Heart right ventricle (tissue), 16 donors: ENCODE results near the gene PLEKHG3. TPM values are rescaled to one million over a fixed set of nuclear protein-coding genes. Genes with fewer than 3 reads are reported as not detected.

ENCODE experiments used
- ATAC-seq, 8 donors: fragments of 200-7000 bp; cut with Tn5 transposase; one replicate each; pipeline ENCODE4 v1.9.1; 2020; ENCODE audit warnings: mild to moderate bottlenecking in 8 of 8, moderate library complexity in 8 of 8, moderate number of reproducible peaks in 1 of 8
- DNase-seq, 2 donors: peaks; one replicate each; pipeline ENCODE4 v3.0.0-alpha.2; 2020
- H3K27ac ChIP-seq, 10 donors: fragments of 200-600 bp; sonication (generic) in 2 of 10; one replicate each; pipeline versions ENCODE4 v1.5.0 to v1.8.0; 2020 to 2022; ENCODE audit warnings: mild to moderate bottlenecking in 3 of 10
- H3K27me3 ChIP-seq, 7 donors: fragments of 200-600 bp; one replicate each; pipeline ENCODE4 v1.8.0; 2021 to 2022; ENCODE audit warnings: mild to moderate bottlenecking in 2 of 7
- H3K36me3 ChIP-seq, 9 donors: fragments of 200-600 bp; sonication (generic) in 1 of 9; one replicate each; pipeline versions ENCODE4 v1.5.0 to v1.8.0; 2020 to 2022; ENCODE audit warnings: mild to moderate bottlenecking in 2 of 9
- H3K4me1 ChIP-seq, 9 donors: fragments of 200-600 bp; sonication (generic) in 1 of 9; one replicate each; pipeline versions ENCODE4 v1.5.0 to v1.8.0; 2020 to 2022; ENCODE audit warnings: mild to moderate bottlenecking in 4 of 9
- H3K4me3 ChIP-seq, 10 donors: fragments of 200-600 bp; sonication (generic) in 2 of 10; one replicate each; pipeline versions ENCODE4 v1.5.0 to v1.8.0; 2020 to 2022; ENCODE audit warnings: mild to moderate bottlenecking in 7 of 10, moderate library complexity in 2 of 10
- H3K9me3 ChIP-seq, 11 donors: fragments of 200-600 bp in 10 of 11; sonication (generic) in 2 of 11; one replicate each; pipeline versions ENCODE4 v1.5.0 to v1.8.0; 2013 to 2022; ENCODE audit warnings: mild to moderate bottlenecking in 2 of 11, control low read depth in 1 of 11, moderate library complexity in 1 of 11
- WGBS, 2 donors: extraction: QIAGEN DNeasy Blood & Tissue Kit; methylation state at CpG; one replicate each; pipeline ENCODE4 v1.1.7; 2013; ENCODE audit warnings: inconsistent platforms in 1 of 2; 5-methylcytosine and 5-hydroxymethylcytosine counted together
- intact Hi-C, 10 donors: fragments of 100-400 bp; cut with DNase I; formaldehyde crosslinking; loops; one replicate each; pipeline versions ENCODE4 v1.11.1 to v1.14.2; 2022
- microRNA-seq, 2 donors: library from miRNA; unstranded; fragments of <30 nt; microRNA quantifications; one replicate each; pipeline ENCODE4 v1.2.0, GENCODE V29; 2021
- polyA plus RNA-seq, 2 donors: library from polyadenylated mRNA; stranded (reverse); fragments of 200-250 nt; gene quantifications; one replicate each; pipeline ENCODE4 v1.2.3, GENCODE V29; 2013
- total RNA-seq, 10 donors: library from RNA; stranded (reverse); fragmentation: NEBNext Ultra II Directional in 3 of 10; extraction: Animal tissue kit (Norgen Biotek cat#: 25700) in 3 of 10; gene quantifications; one replicate each; pipeline versions ENCODE4 v1.2.1 to v1.2.4, GENCODE V29; 2021 to 2023
- TF ChIP-seq, protein P1 (sequence below), 9 donors: fragments of 200-600 bp; sonication (generic) in 2 of 9; IDR thresholded peaks; one replicate each; pipeline versions ENCODE4 v1.5.0 to v1.8.0; 2021 to 2022; ENCODE audit warnings: antibody characterized with exemption in 9 of 9, mild to moderate bottlenecking in 5 of 9, moderate library complexity in 1 of 9
- donor health status: Arrhythmogenic right ventricular cardiomyopathy.
- donor health status: ischemic (EF 13 %, LVEDD 7.1; RV severe dilation, severe dysfunction).
- donor health status: healthy with polysubstance abuse.
- donor health status: DM: no; HTN: yes; CAD: no.
- donor health status: DM: no; HTN: no; CAD: no.
- donor health status: ischemic (EF 25% LVEDD 6.9; RV normal size, moderate dysfunction).
- donor health status: ischemic (EF 25% LVEDD 5.7; RV mildly dilated, moderate dysfunction).
- donor health status: healthy.
- donor health status: DM: yes; HTN: yes; CAD: no.
- donor health status: Ischemic cardiomyopathy.
- donor health status: ischemic (EF 35%, LVEDD 5.7; RV mildly dilated, moderate dysfunction).
- donor health status: nonischemic (EF 11% LVEDD 7.7; RV severe dilation, severe dysfunction).
- donor health status: DM: yes; HTN: yes; CAD: no.
- donor health status: PGD.
- donor health status: ischemic (EF 29% LVEDD 5.4; RV normal size, mild dysfunction).
- donor health status: nonischemic (EF 23%, LVEDD 6.1; RV moderate dilation, normal function).

Gene PLEKHG3
- total and polyA plus RNA-seq, 12 donors = 5.0 to 25.5 (median 15.4) TPM

DNA sequence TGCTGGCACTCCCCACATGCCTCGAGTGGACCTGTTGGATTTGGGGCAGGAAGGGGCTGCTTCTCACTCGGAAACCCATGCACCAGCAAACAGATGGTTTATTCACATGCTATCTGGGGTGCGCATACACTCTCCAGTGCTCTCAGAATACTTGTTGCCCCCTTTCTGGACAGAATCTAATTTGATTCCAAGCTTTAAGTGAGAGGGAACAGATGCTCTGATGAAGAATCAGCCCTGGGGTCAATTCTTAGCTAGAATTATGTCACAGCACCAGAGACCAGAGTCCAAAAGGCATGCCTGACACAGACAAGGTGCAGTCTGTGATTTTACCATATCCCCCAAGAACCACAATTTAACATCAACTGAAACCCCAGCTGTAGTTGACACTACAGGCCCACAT lies 91.7 kb downstream of the PLEKHG3 start:
- H3K4me1 ChIP-seq = peaks cover 0 to 10% (median 0%) of the 10 kb centered on the region in 9 donors
- WGBS, 2 donors = 74 to 86% methylated on average over 3 of the region's 3 CpGs
- H3K9me3 ChIP-seq = no peaks in the 10 kb centered on the region
- H3K27me3 ChIP-seq = no peaks in the 10 kb centered on the region
- DNase-seq = no peak
- intact Hi-C loops = no loop called here
- TF ChIP-seq, protein P1, sequence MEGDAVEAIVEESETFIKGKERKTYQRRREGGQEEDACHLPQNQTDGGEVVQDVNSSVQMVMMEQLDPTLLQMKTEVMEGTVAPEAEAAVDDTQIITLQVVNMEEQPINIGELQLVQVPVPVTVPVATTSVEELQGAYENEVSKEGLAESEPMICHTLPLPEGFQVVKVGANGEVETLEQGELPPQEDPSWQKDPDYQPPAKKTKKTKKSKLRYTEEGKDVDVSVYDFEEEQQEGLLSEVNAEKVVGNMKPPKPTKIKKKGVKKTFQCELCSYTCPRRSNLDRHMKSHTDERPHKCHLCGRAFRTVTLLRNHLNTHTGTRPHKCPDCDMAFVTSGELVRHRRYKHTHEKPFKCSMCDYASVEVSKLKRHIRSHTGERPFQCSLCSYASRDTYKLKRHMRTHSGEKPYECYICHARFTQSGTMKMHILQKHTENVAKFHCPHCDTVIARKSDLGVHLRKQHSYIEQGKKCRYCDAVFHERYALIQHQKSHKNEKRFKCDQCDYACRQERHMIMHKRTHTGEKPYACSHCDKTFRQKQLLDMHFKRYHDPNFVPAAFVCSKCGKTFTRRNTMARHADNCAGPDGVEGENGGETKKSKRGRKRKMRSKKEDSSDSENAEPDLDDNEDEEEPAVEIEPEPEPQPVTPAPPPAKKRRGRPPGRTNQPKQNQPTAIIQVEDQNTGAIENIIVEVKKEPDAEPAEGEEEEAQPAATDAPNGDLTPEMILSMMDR (IDR thresholded peaks at IDR 0.05) = no peak
- no peak for ATAC-seq
- H3K4me3 ChIP-seq = no peak overlapping the region
- H3K36me3 ChIP-seq = peaks cover 0 to 84% (median 7%) of the 10 kb centered on the region in 9 donors
- H3K27ac ChIP-seq = no peak overlapping the region

DNA sequence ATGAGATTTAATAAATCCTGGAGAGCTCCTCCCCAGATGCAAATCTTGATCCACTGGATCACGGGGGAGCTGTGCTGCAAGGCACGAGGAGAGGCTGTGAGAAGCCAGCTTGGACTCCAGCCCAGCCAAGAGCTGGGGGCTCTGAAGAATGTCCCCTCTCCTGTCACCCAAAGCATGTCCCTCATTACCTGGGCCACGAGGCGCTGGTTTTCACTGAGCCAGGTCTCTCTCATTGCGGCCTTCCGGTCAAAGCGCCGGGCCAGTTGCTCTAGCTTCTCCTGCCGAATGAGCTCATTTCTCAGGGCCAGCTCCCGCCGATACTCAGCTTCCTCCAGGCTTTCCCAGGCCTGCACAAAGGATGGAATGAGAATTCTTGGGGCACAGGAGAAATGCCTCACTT lies 92.1 kb downstream of the PLEKHG3 start:
- H3K9me3 ChIP-seq = no peaks in the 10 kb centered on the region
- H3K36me3 ChIP-seq = peaks cover 0 to 84% (median 7%) of the 10 kb centered on the region in 9 donors
- H3K27me3 ChIP-seq = no peaks in the 10 kb centered on the region
- H3K4me3 ChIP-seq = no peak overlapping the region
- intact Hi-C loops = no loop called here
- peaks cover 0 to 10% (median 0%) of the 10 kb centered on the region in 9 donors for H3K4me1 ChIP-seq
- H3K27ac ChIP-seq = no peak overlapping the region
- WGBS, 2 donors = 89 to 91% methylated on average over 11 of the region's 11 CpGs
- DNase-seq (no peak), ATAC-seq (no peak)
- TF ChIP-seq, protein P1 (IDR thresholded peaks at IDR 0.05) = no peak

DNA sequence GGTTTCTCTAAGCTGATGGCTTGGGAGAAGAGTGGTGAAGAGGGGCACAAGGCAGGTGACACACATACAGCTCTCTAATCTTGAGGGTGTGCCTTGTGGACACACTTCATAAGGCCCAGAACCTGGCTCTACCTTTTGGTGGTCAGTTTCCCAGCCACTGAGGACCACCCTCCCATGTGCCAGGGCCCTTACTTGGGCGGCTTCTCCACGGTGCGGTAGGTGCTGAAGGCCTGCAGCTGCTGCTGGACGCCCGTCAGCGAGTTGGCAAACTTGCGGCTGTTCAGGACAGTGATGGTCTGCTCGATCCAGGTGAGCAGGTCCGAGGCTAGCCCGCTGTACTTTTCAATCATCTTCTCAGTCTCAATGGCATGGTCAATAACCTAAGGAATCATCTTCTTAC lies 95.3 kb downstream of the PLEKHG3 start:
- H3K27ac ChIP-seq = no peak overlapping the region
- ATAC-seq (no peak), DNase-seq (no peak)
- WGBS, 2 donors = 94 to 96% methylated on average over 10 of the region's 10 CpGs
- peaks cover 0 to 71% (median 0%) of the 10 kb centered on the region in 9 donors for H3K36me3 ChIP-seq
- no peak overlapping the region for H3K4me3 ChIP-seq
- TF ChIP-seq, protein P1 (IDR thresholded peaks at IDR 0.05) = no peak
- peaks cover 0 to 10% (median 0%) of the 10 kb centered on the region in 9 donors for H3K4me1 ChIP-seq
- intact Hi-C loops = no loop called here
- H3K9me3 ChIP-seq = no peaks in the 10 kb centered on the region
- H3K27me3 ChIP-seq = no peaks in the 10 kb centered on the region

Small RNA genes within 50 kb of the gene (microRNA-seq; reads per million reads assigned to microRNA genes)
- gene MIR7855 = 0 reads per million in 2 donors

Other genes starting within 250 kb of the PLEKHG3 start
- under 1 TPM; 0.12 to 0.51 (median 0.20) TPM for gene AKAP5, start 238.9 kb upstream of the PLEKHG3 start, total RNA-seq
- under 1 TPM; 0.07 to 0.09 TPM for gene AKAP5, start 238.9 kb upstream of the PLEKHG3 start, polyA plus RNA-seq
- 10 to 100 TPM; 17.4 to 24.7 (median 21.2) TPM for gene ZBTB25, start 200.6 kb upstream of the PLEKHG3 start, total RNA-seq
- 10 to 100 TPM in 1 of 2 donors, 1 to 10 TPM in 1; 3.0 to 13.5 TPM for gene ZBTB25, start 200.6 kb upstream of the PLEKHG3 start, polyA plus RNA-seq
- 10 to 100 TPM; 17.4 to 26.4 (median 20.6) TPM for gene ZBTB1, start 199.7 kb upstream of the PLEKHG3 start, total RNA-seq
- 10 to 100 TPM in 1 of 2 donors, 1 to 10 TPM in 1; 5.6 to 26.0 TPM for gene ZBTB1, start 199.7 kb upstream of the PLEKHG3 start, polyA plus RNA-seq
- 10 to 100 TPM in 9 of 10 donors, 1 to 10 TPM in 1; 9.4 to 77.6 (median 34.8) TPM for gene HSPA2, start 163.7 kb upstream of the PLEKHG3 start, total RNA-seq
- 10 to 100 TPM in 1 of 2 donors, 1 to 10 TPM in 1; 2.6 to 10.3 TPM for gene HSPA2, start 163.7 kb upstream of the PLEKHG3 start, polyA plus RNA-seq
- gene PPP1R36, start 154.5 kb upstream of the PLEKHG3 start, total RNA-seq = under 1 TPM in 8 of 10 donors, not detected in 2; 0.20 to 0.85 (median 0.49) TPM
- gene PPP1R36, start 154.5 kb upstream of the PLEKHG3 start, polyA plus RNA-seq = under 1 TPM; 0.07 to 0.59 TPM
- gene SPTB, start 175.5 kb downstream of the PLEKHG3 start, total RNA-seq = 100 to 1,000 TPM in 2 of 10 donors, 10 to 100 TPM in 8; 81.8 to 114 (median 94.8) TPM
- gene SPTB, start 175.5 kb downstream of the PLEKHG3 start, polyA plus RNA-seq = 10 to 100 TPM; 24.0 to 64.7 TPM
- 10 to 100 TPM; 59.2 to 98.8 (median 76.3) TPM for gene CHURC1, start 210.0 kb downstream of the PLEKHG3 start, total RNA-seq
- gene CHURC1, start 210.0 kb downstream of the PLEKHG3 start, polyA plus RNA-seq = 10 to 100 TPM; 46.2 to 49.4 TPM
- gene GPX2, start 238.3 kb downstream of the PLEKHG3 start, total RNA-seq = not detected
- gene GPX2, start 238.3 kb downstream of the PLEKHG3 start, polyA plus RNA-seq = not detected